Naive thymus-derived CD4-positive, alpha-beta T cell (primary cell): ENCODE data around the gene DBNL. TPM values are rescaled to one million over a fixed set of nuclear protein-coding genes. Genes with fewer than 3 reads are reported as not detected.

Source experiments
- ATAC-seq: fragments of 150-1000 bp; cut with Tn5 transposase; 2 replicates; pipeline ENCODE4 v1.10.0; 2021; ENCODE audit warnings: mild to moderate bottlenecking, moderate library complexity
- CTCF ChIA-PET: fragments of 350-600 bp; sonication (Branson Sonifier 250); formaldehyde crosslinking; loops from one replicate; lab custom pipeline; 2021; ENCODE audit warnings: antibody characterized with exemption; lab: Charles Lee
- POLR2A ChIA-PET: fragments of 350-600 bp; sonication (Branson Sonifier 250); formaldehyde crosslinking; loops from one replicate; lab custom pipeline; 2021; ENCODE audit warnings: antibody characterized with exemption, inconsistent platforms; lab: Charles Lee
- DNase-seq, 9 donors: peaks; one replicate each; pipeline versions ENCODE4 v3.0.0 to v3.0.0-alpha.2; 2020 to 2022; ENCODE audit warnings: mixed read lengths in 1 of 9
- H3K27ac ChIP-seq: one replicate; pipeline ENCODE4 v1.7.0; 2013; ENCODE audit warnings: mild to moderate bottlenecking, low read depth, low read length, moderate library complexity
- H3K27me3 ChIP-seq, 2 donors: one replicate each; pipeline ENCODE4 v1.7.0; 2013; ENCODE audit warnings: low read length in 2 of 2, mild to moderate bottlenecking in 2 of 2, moderate library complexity in 2 of 2; ENCODE audit not compliant: control insufficient read depth in 2 of 2, insufficient read depth in 2 of 2
- H3K36me3 ChIP-seq, 3 experiments: 1 replicate in 2 of 3; 2 replicates in 1 of 3; pipeline ENCODE4 v1.7.0; 2013; ENCODE audit warnings: low read length in 3 of 3, mild to moderate bottlenecking in 3 of 3, moderate library complexity in 1 of 3; ENCODE audit not compliant: insufficient read depth in 3 of 3, control insufficient read depth in 2 of 3
- H3K4me1 ChIP-seq, 2 donors: one replicate each; pipeline ENCODE4 v1.7.0; 2013; ENCODE audit warnings: low read length in 2 of 2, mild to moderate bottlenecking in 2 of 2, moderate library complexity in 1 of 2; ENCODE audit not compliant: control insufficient read depth in 2 of 2, insufficient read depth in 2 of 2
- H3K4me3 ChIP-seq: 2 replicates; pipeline ENCODE4 v1.7.0; 2013; ENCODE audit warnings: mild to moderate bottlenecking, low read length
- H3K9me3 ChIP-seq, 3 experiments: 1 replicate in 2 of 3; 2 replicates in 1 of 3; pipeline ENCODE4 v1.7.0; 2013; ENCODE audit warnings: low read length in 3 of 3; ENCODE audit not compliant: control insufficient read depth in 2 of 3
- H3K27ac Mint-ChIP-seq, 9 donors: one replicate each; pipeline ENCODE4 v1.8.0; 2020 to 2022; ENCODE audit warnings: mixed read lengths in 9 of 9, mild to moderate bottlenecking in 8 of 9, moderate library complexity in 5 of 9, inconsistent platforms in 2 of 9
- H3K27me3 Mint-ChIP-seq, 5 donors: one replicate each; pipeline ENCODE4 v1.8.0; 2021 to 2022; ENCODE audit warnings: mixed read lengths in 5 of 5, mild to moderate bottlenecking in 1 of 5
- H3K36me3 Mint-ChIP-seq, 5 donors: one replicate each; pipeline ENCODE4 v1.8.0; 2020 to 2022; ENCODE audit warnings: mixed read lengths in 5 of 5, mild to moderate bottlenecking in 3 of 5, inconsistent platforms in 1 of 5
- H3K4me1 Mint-ChIP-seq, 7 donors: one replicate each; pipeline ENCODE4 v1.8.0; 2020 to 2022; ENCODE audit warnings: mixed read lengths in 7 of 7, mild to moderate bottlenecking in 3 of 7, inconsistent platforms in 1 of 7
- H3K4me3 Mint-ChIP-seq, 10 donors: one replicate each; pipeline ENCODE4 v1.8.0; 2020 to 2022; ENCODE audit warnings: mild to moderate bottlenecking in 10 of 10, mixed read lengths in 10 of 10, moderate library complexity in 6 of 10, inconsistent platforms in 2 of 10
- H3K9me3 Mint-ChIP-seq, 11 donors: one replicate each; pipeline ENCODE4 v1.8.0; 2020 to 2022; ENCODE audit warnings: mixed read lengths in 11 of 11, mild to moderate bottlenecking in 4 of 11, inconsistent platforms in 1 of 11, moderate library complexity in 1 of 11
- intact Hi-C, 2 donors: fragments of 100-400 bp; cut with micrococcal nuclease; formaldehyde crosslinking; loops; one replicate each; pipeline ENCODE4 v1.15.1; 2023
- polyA plus RNA-seq, 2 donors: library from polyadenylated mRNA; unstranded; fragments of 300-500 nt; fragmentation: Illumina TruSeq; gene quantifications; one replicate each; pipeline ENCODE4 v1.2.3, GENCODE V29; 2021
- total RNA-seq, 6 experiments: library from RNA in 5 of 6; stranded (reverse) in 5 of 6; gene quantifications; 1 replicate in 5 of 6; 2 replicates in 1 of 6; pipeline ENCODE4 v1.2.3 and lab custom pipeline; 2021 to 2026

DBNL gene
- total and polyA plus RNA-seq, 7 experiments from 2014 or later, result 112 to 217 (median 170) TPM

GRCh38 chr7:44056681-44057080 is 12.2 kb downstream of the DBNL start:
- DNase-seq (no peak), ATAC-seq (no peak)
- no peak overlapping the region for H3K27ac Mint-ChIP-seq
- H3K9me3 Mint-ChIP-seq, result no peaks in the 10 kb centered on the region
- Histone ChIP-seq H3K27ac (no peak overlapping the region), H3K36me3 (peaks cover 14 to 86% (median 33%) of the 10 kb centered on the region in 3 experiments), H3K4me3 (no peak overlapping the region), H3K4me1 (peaks cover 0 to 19% of the 10 kb centered on the region in 2 donors), H3K9me3 (no peaks in the 10 kb centered on the region), H3K27me3 (no peaks in the 10 kb centered on the region)
- H3K27me3 Mint-ChIP-seq, result no peaks in the 10 kb centered on the region
- CTCF ChIA-PET, result interaction anchor here (1.0 kb wide), 1 partner anchor 9 kb away, joined by 4 read pairs; no protein-coding TSS in a partner anchor
- H3K36me3 Mint-ChIP-seq, result peaks cover 7 to 51% (median 18%) of the 10 kb centered on the region in 5 donors
- POLR2A ChIA-PET, result interaction anchor here (1.1 to 8.3 kb wide), 3 partner anchors 10 to 17 kb away, joined by 3 to 54 read pairs (median 24); partner anchors contain the start of genes DBNL and PGAM2
- no peak overlapping the region for H3K4me3 Mint-ChIP-seq
- intact Hi-C loops, result no loop called here
- H3K4me1 Mint-ChIP-seq, result peaks cover 8 to 37% (median 25%) of the 10 kb centered on the region in 7 donors

GRCh38 chr7:44057181-44057848 is 12.8 kb downstream of the DBNL start:
- intact Hi-C loops, result no loop called here
- Mint-ChIP-seq H3K4me3 (no peak overlapping the region), H3K27ac (peak overlapping the region in 4 of 9 donors; percentile 8 to 62 (median 47)), H3K36me3 (peaks cover 7 to 47% (median 14%) of the 10 kb centered on the region in 5 donors), H3K9me3 (no peaks in the 10 kb centered on the region), H3K4me1 (peaks cover 4 to 31% (median 20%) of the 10 kb centered on the region in 7 donors), H3K27me3 (no peaks in the 10 kb centered on the region)
- Histone ChIP-seq H3K4me3 (no peak overlapping the region), H3K36me3 (peaks cover 14 to 86% (median 33%) of the 10 kb centered on the region in 3 experiments), H3K4me1 (peaks cover 0 to 13% of the 10 kb centered on the region in 2 donors), H3K27ac (peak overlapping the region; percentile 6), H3K27me3 (no peaks in the 10 kb centered on the region), H3K9me3 (no peaks in the 10 kb centered on the region)
- no peak for DNase-seq
- ATAC-seq, result no peak
- ChIA-PET POLR2A (interaction anchor here (3.5 to 8.3 kb wide), 2 partner anchors 10 to 12 kb away, joined by 24 to 54 read pairs; partner anchors contain the start of genes DBNL and PGAM2), CTCF (interaction anchor here (1.0 kb wide), 1 partner anchor 10 kb away, joined by 4 read pairs; no protein-coding TSS in a partner anchor)

- H3K4me3 ChIP-seq, result no peak overlapping the region
- DNase-seq (no peak), ATAC-seq (no peak)
- H3K9me3 ChIP-seq, result no peaks in the 10 kb centered on the region
- Mint-ChIP-seq H3K4me3 (peak overlapping the region in 1 of 10 donors; percentile 14), H3K27me3 (no peaks in the 10 kb centered on the region), H3K27ac (peak overlapping the region in 5 of 9 donors; percentile 28 to 62 (median 54)), H3K9me3 (peaks cover 0 to 3% (median 0%) of the 10 kb centered on the region in 11 donors), H3K36me3 (peaks cover 7 to 47% (median 8%) of the 10 kb centered on the region in 5 donors), H3K4me1 (peaks cover 4 to 24% (median 13%) of the 10 kb centered on the region in 7 donors)
- no peaks in the 10 kb centered on the region for H3K27me3 ChIP-seq
- peaks cover 14 to 86% (median 28%) of the 10 kb centered on the region in 3 experiments for H3K36me3 ChIP-seq
- intact Hi-C loops, result no loop called here
- peak overlapping the region; percentile 6 for H3K27ac ChIP-seq
- ChIA-PET POLR2A (interaction anchor here (3.5 to 8.3 kb wide), 2 partner anchors 9 to 13 kb away, joined by 24 to 54 read pairs; partner anchors contain the start of genes DBNL and PGAM2), CTCF (no interaction called here)
- H3K4me1 ChIP-seq, result peaks cover 0 to 5% of the 10 kb centered on the region in 2 donors
Measured at GRCh38 chr7:44057849-44058758, 13.6 kb downstream of the DBNL start.

GRCh38 chr7:44058759-44059218 is 14.3 kb downstream of the DBNL start:
- H3K27ac ChIP-seq, result no peak overlapping the region
- no peak for ATAC-seq

GRCh38 chr7:44059219-44060090 is 15.0 kb downstream of the DBNL start:
- H3K27me3 ChIP-seq, result no peaks in the 10 kb centered on the region
- intact Hi-C loops, result no loop called here
- Mint-ChIP-seq H3K4me1 (peaks cover 4 to 24% (median 13%) of the 10 kb centered on the region in 7 donors), H3K4me3 (no peak overlapping the region), H3K9me3 (peaks cover 0 to 3% (median 0%) of the 10 kb centered on the region in 11 donors), H3K36me3 (peaks cover 7 to 47% (median 8%) of the 10 kb centered on the region in 5 donors), H3K27ac (peak overlapping the region in 4 of 9 donors; percentile 45 to 72 (median 52)), H3K27me3 (no peaks in the 10 kb centered on the region)
- ATAC-seq (peak; percentile 30), DNase-seq (no peak)
- ChIA-PET CTCF (no interaction called here), POLR2A (interaction anchor here (3.5 to 8.3 kb wide), 2 partner anchors 8 to 14 kb away, joined by 24 to 54 read pairs; partner anchors contain the start of genes DBNL and PGAM2)
- H3K36me3 ChIP-seq, result peaks cover 13 to 79% (median 28%) of the 10 kb centered on the region in 3 experiments
- peaks cover 0 to 4% of the 10 kb centered on the region in 2 donors for H3K4me1 ChIP-seq
- no peaks in the 10 kb centered on the region for H3K9me3 ChIP-seq
- H3K27ac ChIP-seq, result no peak overlapping the region
- no peak overlapping the region for H3K4me3 ChIP-seq

More at GRCh38 chr7:44058759-44059218, 14.3 kb downstream of the DBNL start:
- no peak for DNase-seq
- H3K27me3 Mint-ChIP-seq, result no peaks in the 10 kb centered on the region
- H3K36me3 ChIP-seq, result peaks cover 14 to 83% (median 28%) of the 10 kb centered on the region in 3 experiments
- no peak overlapping the region for H3K4me3 Mint-ChIP-seq
- CTCF ChIA-PET, result no interaction called here
- POLR2A ChIA-PET, result interaction anchor here (3.5 to 8.3 kb wide), 2 partner anchors 8 to 14 kb away, joined by 24 to 54 read pairs; partner anchors contain the start of genes DBNL and PGAM2
- peak overlapping the region in 5 of 9 donors; percentile 28 to 61 (median 54) for H3K27ac Mint-ChIP-seq
- H3K36me3 Mint-ChIP-seq, result peaks cover 7 to 47% (median 8%) of the 10 kb centered on the region in 5 donors
- H3K4me3 ChIP-seq, result no peak overlapping the region
- H3K4me1 Mint-ChIP-seq, result peaks cover 4 to 24% (median 13%) of the 10 kb centered on the region in 7 donors
- peaks cover 0 to 3% (median 0%) of the 10 kb centered on the region in 11 donors for H3K9me3 Mint-ChIP-seq
- H3K27me3 ChIP-seq, result no peaks in the 10 kb centered on the region
- no peaks in the 10 kb centered on the region for H3K9me3 ChIP-seq
- peaks cover 0 to 4% of the 10 kb centered on the region in 2 donors for H3K4me1 ChIP-seq
- intact Hi-C loops, result no loop called here
